ENCODE measurements around the gene MANEAL.

GRCh38 chr1:37825506-37825905 lies 31.9 kb downstream of the MANEAL start:
- TF ChIP-seq POLR2A (IDR thresholded peaks at IDR 0.05) = no peak
- TF ChIP-seq CTCF (IDR thresholded peaks at IDR 0.05) = no peak
